HG02870 (cell line): ENCODE measurements around the gene GARIN3.
A peak's percentile ranks its signal among the peaks of the same experiment; 100 is the strongest.
"Not testable (repeated sequence)": the region's sequence is repeated elsewhere in the genome, so short reads cannot be mapped to it uniquely, and the experiment has no call there.

Experiments used
- ATAC-seq: cut with Tn5 transposase; IDR thresholded peaks from one replicate; pipeline ENCODE4 v1.9.1; 2021; ENCODE audit warnings: mild to moderate bottlenecking, moderate library complexity; ENCODE audit not compliant: unreplicated experiment

GARIN3 gene

DNA sequence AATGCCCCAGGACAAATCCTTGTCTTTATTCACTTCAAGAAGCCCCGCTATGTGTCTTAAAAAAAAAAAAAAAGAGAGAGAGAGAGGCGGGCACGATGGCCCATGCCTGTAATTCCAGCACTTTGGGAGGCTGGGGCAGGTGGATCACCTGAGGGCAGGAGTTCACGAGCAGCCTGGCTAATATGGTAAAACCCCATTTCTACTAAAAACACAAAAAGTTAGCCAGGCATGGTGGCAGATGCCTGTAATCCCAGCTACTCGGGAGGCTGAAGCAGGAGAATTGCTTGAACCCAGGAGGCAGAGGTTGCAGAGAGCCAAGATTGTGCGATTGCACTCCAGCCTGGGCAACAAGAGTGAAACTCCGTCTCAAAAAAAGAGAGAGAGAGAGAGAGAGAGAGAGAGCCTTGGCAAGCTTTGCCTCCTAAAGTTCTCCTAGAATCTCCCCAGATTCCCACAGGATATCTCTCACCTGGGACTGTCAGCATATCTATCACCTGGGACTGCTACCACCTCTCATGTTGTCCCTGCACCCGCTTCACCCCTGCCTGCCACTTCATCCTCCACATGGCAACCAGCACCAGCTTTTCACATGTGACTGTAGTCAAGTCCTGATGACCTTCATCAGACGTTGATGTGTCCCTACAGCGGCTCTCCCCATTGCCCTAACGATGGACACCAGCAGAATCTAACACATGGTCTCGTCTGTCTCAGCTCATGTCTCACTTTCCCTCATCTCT, 20.4 kb upstream of the GARIN3 start:
- ATAC-seq: no peak

- not testable (repeated sequence) for ATAC-seq
Observed at GRCh38 chr5:157185122-157185521, 19.1 kb upstream of the GARIN3 start.

- no peak for ATAC-seq
Observed at GRCh38 chr5:157184117-157184670, 18.1 kb upstream of the GARIN3 start.

GRCh38 chr5:157182143-157182757, 16.2 kb upstream of the GARIN3 start:
- ATAC-seq: no peak

DNA sequence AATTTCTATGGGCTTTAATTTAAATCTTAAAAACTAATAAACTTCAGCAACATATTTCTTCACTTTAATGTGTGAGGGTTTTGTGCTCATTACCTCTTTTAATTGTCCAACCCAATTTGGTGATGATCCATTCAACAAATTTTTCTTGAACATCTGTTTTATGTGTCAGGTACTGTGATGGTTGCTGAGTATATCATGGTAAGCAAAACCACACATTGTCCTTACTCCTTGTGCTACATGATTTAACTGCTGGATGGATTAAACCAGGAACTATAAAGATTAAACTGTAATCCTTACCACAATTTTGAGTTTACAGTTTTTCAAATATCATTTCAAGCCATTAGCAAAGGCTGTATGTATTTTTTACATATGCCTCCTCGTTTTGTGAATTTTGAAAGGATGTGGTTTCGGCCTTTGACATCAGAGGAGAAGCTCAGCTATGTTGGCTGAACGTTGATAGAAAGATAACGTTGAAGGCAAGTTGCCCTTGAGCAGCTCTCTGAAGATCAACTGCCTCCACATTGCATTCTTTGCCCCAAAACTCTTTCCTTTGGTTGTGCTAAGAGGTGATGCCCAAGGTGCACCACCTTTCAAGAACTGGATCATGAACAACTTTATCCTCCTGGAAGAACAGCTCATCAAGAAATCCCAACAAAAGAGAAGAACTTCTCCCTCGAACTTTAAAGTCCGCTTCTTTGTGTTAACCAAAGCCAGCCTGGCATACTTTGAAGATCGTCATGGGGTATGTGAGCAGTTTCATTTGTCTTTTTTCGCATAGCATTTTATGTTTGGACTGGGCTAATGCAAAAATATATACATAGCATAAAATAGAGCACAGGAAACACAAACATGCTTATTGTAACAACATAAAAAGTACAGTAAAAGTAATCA, 14.6 kb upstream of the GARIN3 start, which contains the start of gene ITK:
ITK (plus strand) TSS at position 467 of the 891 bp plus-strand sequence; CDS start at position 605, 138 bp downstream.
- no peak for ATAC-seq

DNA sequence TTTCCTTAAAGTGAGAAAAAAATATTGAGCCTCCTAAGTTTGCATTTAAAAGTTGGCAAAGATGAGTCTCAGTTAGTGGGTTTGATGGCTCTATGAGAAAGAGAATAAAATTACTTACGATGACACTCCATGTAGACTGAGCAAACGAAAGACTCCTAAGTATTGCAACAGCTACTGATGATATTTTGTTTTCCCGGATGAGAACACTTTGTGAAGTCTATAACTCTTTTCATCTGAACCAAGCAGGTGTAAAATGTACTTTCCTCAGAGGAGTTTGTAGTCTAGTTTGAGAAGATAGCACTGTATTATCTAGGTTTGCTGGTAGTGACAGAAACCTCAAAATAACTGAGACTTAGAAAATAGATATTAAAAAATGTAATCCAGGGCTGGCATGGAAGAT, 12.9 kb upstream of the GARIN3 start:
- ATAC-seq: no peak

DNA sequence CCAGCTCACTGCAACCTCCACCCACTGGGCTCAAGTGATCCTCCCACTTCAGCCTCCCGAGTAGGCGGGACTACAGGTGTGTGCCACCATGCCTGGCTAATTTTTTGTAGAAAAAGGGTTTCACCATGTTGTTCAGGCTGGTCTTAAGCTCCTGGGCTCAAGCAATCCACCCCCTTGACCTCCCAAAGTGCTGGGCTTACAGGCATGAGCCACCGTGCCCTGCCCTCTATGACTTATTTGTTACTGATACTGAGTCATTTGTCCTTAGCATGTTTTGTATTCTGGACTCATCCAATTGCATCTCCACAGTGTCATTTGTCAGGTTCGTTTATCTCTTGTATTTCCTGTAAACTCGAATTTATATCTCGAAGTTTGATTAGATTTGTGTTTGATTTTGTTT, 11.9 kb upstream of the GARIN3 start:
- ATAC-seq: no peak

DNA sequence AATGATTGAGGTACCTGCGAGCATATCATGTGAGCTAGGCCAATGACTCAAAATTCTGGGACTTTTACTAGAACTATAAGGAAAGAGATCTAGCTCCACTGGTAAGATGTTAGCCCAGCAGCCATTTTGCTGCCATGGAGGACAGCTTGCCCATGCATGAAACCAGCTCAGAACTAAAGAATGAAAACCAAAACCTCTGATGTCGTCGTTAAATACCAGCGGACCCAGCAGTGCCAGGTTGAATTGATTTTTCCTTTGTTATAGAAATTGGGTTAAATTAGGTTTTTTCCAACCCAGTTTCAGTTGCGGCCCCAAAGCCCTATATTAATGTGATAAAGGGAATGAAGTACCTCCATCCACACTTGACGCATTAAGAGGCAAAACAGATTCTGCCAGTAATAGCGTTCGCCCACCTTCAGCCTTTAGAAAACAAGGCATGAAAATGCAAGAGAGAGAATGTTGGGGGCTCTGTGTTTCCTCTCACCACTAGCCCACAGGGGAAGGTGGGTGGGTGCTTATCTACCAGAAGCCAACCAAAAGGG, 9.1 kb upstream of the GARIN3 start:
- ATAC-seq: no peak

DNA sequence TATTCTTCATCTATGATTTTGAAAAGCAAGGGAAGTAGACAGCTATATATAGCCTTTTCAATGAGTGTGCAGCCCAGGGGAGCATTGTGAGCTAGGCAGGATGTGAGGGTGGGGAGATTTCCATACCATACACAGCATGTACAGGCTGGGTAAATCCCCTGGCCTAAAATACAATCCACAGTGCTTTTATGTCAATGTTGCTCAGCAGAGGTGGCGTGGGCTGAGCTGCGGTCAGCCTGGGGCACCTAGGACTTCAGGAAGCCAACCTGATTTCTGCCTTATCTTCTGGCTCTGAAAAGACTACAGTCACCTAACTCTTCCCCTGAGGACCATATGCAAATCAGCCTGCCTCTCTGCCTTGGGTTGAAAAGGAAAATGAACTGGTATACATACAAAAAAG, 6.3 kb upstream of the GARIN3 start:
- ATAC-seq: peak; percentile 98

DNA sequence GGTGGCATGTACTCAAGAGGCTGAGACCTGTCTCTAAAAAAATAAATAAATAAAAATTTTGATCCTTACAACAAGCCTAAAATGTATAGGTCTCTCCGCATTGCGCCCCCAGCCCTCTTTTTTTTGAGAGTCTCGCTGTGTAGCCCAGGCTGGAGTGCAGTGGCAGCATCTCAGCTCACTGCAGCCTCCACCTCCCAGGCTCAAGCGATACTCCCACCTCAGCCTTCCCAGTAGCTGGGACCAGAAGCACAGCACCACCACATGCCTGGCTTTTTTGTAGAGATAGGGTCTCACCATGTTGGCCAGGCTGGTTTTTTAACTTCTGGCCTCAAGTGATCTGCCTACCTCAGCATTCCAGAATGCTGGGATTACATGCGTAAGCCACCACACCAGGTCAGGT, 2.2 kb upstream of the GARIN3 start:
- ATAC-seq: no peak

GRCh38 chr5:157167214-157167621, 1.2 kb upstream of the GARIN3 start:
- no peak for ATAC-seq

GRCh38 chr5:157165668-157166067, 396 bp downstream of the GARIN3 start:
- no peak for ATAC-seq

DNA sequence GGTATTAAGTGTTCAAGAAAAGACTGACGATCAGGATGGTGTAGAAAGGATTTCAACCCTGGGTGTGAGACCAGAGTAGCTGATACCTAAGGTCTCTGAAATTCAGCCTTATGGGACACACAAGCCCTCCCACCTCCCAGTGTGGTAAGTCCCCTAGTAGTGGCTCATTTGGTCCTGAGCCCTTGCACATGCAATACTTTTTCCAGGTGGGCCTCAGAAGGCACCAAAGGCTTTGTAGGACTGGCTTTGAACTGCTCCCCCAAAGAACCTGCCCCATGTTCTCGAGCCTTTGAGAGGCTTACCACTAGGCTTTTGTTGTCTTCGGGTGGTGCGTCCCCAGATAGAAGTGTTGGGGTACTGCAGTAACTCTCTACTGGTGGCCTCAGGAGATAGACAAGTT, 803 bp downstream of the GARIN3 start:
- no peak for ATAC-seq

GRCh38 chr5:157164521-157164920, 1.5 kb downstream of the GARIN3 start:
- ATAC-seq: no peak

DNA sequence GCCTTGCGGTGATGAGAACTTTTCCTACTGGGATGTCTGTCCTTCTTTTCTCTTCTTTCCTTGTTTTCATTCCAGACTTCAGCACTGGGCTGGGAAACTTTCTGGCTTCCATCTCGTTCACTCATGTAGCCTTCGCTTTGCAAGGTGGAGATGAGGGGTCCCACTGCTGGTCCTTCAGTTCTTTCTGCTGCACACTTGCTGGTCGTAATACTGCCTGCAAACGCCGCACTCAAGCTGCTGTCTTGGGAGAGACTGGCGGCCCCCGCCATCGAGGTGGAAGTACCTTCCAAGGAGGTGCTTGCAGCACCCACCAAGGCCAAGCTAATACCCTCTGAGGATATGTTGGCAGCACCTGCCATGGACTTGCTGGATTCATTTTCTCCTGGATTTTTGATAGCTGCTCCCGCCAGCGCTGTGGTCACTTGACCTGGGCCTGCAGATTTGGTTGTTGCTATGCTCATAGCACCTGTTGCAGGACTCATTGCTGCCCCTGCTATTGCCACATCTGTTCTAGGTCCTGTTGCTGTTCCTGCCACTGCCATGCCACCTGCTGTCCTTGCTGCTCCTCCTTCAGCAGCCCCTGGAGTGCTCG, 3.0 kb downstream of the GARIN3 start:
- ATAC-seq: no peak

GRCh38 chr5:157161996-157162395, 4.1 kb downstream of the GARIN3 start:
- ATAC-seq: no peak

- ATAC-seq: no peak
Observed at GRCh38 chr5:157160001-157160400, 6.1 kb downstream of the GARIN3 start.

DNA sequence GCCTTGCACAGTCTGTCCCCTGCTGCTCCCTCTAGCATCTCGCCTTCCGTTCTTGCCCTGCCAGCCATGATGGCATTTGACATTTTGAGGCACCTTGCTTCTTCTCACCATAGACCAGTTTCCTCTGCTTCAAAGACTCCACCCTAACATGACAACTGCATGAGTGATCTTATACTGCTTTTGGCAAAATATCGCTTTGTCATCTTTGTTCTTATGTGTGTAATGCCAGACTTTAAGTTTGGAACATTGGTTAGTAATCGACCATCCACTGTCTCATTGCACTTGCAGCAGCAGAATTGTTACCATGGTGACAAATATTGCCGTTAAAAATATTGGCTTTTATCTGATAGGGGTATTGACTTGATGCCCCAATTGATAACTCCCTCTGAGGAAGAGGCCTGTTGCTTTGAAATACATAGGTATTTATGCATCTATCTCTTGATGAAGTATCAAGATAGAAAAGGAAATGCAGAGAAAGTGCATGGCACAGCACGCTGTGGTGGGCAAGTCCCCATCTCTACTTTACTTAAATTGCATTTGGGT, 6.8 kb downstream of the GARIN3 start:
- no peak for ATAC-seq

DNA sequence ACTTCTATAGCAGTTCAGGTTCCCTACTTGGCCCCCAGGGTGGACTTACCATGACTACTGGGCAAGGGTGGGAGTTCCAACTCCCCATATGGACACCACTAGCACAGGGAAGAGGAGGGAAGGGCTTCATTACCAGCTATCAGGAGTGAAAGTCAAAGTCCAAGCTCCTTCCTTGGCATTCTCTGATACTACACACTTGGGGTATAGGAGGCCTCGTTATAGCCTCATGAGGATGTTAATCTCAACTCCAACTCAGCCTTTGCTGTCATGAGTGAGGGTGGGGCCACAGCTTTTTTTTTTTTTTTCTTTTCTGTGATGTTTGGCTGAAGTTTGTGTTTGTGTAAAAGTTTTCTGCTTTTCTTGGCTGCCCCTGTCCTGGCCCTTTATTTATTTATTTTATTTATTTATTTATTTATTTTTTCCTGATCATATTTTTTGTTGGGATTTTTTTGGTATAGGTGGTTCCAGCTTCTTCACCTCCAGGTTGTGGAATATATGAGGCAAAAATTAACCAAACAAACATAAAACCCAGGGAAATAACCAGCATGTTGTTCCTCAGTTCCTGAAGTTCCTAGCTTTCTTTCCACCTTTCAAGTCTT, 8.7 kb downstream of the GARIN3 start:
- no peak for ATAC-seq

- no peak for ATAC-seq
Observed at GRCh38 chr5:157155297-157155696, 10.8 kb downstream of the GARIN3 start.
